HG03571 (cell line): ENCODE results near the gene MPZL3.
"Not testable (repeated sequence)": the region's sequence is repeated elsewhere in the genome, so short reads cannot be mapped to it uniquely, and the experiment has no call there.

Experiments
- ATAC-seq: cut with Tn5 transposase; IDR thresholded peaks from one replicate; pipeline ENCODE4 v1.9.1; 2021; ENCODE audit not compliant: unreplicated experiment

Gene MPZL3

DNA sequence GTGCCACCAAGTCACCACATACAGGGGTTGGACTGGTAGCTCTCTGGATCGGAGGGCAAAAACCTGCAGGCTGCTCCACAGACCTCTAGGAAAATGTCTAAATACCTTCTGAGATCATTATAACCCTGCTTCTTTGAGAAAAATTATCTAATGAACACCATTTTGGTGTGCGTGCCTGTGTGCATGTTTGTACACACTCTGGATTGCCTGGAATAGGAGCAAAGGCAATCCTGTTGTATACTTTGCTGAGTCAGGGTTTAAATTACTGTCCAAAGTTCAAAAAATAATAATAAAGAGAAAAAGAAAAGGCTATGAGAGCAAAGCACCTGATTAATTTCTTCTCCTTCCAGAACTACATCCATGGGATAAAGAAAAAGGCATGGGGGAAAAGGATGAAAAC, 38.4 kb downstream of the MPZL3 start:
- ATAC-seq, result no peak

DNA sequence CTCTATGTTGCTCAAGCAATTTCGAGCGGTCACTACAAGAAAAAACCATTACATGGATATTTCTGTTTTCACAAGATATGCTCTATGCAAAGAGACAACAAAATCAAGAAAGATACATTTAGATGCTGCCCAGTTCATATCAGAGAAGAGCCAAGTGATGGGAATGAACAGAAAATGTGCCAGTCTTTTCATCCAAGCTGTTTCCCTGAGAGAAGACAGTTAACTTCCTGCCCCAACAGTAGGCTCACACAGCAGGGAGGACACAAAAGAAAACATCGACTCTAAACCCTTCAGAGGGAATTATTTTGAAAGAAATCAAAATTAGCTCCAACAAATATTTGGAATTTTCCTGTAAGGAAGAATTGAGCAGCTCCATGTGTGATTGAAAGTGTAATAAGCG, 39.0 kb downstream of the MPZL3 start:
- ATAC-seq, result no peak

DNA sequence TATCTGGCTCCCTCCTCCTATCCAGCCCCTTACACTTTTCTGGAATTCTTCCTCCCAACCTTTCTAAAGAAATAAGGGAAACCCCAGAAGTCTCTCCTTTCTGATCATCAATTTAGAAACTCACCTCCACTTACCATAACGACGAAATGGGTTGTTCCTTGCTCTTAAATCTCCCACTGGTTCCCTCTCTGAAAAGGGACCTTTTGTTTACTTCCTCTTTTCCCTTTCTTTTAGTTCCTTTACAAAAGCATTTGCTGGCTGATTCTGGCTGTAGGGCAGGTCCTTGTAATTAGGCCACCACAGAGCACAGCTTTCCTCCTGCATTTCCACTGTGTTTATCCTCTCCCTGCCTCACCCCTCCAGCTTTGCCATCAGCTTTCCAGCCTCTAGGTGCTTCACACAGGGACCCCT, 39.4 kb downstream of the MPZL3 start:
- ATAC-seq, result no peak

DNA sequence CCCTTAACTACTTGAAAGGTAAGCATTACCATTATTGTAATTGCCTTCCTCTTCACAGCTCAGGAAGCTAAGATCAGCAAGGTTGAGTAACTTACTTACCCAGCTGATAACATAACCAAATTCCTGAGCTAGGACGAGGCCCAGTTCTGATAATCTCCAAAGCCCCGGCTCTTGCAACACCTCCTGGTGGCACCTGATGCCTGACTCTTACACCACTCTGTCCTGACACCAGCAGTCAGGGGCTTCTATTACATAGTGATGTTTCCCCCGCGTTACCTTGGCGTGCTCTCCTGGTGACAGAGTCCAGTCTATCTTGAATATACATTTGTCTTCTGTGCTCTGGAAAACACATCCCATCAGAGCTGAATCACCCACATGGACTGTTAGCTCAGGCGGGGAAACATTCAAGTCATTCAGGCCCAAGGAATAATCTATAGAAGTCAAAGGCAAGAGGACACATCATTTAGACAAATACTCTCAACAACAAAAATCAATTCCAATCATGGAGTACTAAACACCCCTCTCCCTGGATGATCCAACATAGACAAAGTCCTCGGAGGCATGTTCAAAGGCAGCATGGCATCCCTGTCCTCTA, 39.9 kb downstream of the MPZL3 start:
- ATAC-seq, result no peak

DNA sequence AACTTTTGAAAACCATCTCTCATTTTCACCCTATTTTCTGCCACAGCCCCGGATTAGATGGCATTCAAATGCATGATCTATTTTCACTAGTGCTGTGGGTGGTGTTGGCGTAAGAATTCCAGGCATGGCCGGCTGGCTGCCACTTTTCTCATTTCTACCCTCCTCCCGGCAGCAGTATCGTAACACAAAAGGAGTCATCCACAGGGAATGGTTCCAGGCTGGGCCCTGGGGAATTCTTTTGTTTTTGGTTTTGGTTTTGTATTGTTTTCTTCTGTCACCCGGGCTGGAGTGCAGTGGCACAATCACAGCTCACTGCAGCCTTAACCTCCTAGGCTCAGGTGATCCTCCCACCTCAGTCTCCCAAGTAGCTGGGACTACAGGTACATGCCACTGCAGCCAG, 41.2 kb downstream of the MPZL3 start:
- no peak for ATAC-seq

DNA sequence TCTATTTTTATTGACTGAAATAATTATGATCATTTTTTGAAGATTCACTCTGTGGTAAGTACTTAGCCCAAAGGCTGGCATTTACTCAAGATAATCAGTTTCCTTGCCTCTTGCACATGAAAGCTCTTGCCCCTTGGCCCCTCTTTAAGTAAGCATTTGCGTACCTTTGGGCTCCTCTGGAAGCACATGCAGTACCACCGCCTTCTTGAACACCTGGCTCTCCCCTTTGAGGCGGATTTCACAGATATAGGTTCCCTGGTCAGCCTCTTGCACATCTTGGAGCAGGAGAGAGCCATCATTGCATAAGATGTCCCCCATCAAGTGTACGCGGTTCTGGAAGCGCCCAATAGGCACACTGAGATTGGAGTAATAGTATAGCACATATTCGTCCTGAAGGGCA, 41.8 kb downstream of the MPZL3 start:
- ATAC-seq, result no peak

DNA sequence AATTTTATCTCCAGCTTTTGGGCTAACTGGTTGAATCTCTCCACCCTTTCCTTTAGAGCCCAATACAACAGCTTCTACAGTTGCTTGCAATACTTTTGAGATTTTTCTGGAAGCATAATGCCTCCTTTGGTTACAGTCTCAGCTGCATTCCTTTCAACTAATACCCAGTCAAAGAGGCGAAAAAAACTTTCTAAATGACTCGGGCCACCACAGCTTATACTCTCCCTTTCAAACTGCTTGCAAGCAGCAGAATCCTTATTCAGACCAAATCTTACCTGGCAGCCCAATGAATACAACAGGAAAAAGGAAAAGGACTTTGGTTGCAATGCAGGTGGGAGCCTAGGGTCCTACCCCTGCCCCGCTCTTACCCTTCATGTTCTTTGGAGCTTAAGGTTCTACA, 43.1 kb downstream of the MPZL3 start:
- no peak for ATAC-seq

DNA sequence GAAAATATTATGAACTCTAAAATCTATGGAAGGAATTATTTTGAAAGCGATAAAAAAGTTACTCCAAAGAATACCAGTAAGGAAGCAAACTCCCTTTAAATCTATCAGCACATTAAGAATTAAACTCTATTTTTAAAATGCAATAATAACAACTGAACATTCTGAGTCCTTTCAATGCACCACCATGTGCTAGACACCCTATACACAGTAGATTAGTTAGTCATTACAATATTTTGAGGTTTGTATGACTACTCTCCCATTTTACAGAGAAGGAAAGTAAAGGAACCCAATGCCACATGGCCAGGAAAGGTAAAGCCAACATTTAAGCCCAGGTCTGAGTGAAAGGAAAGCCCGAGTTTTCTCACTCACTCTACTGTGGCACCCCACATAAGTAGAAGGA, 45.1 kb downstream of the MPZL3 start:
- ATAC-seq, result no peak

DNA sequence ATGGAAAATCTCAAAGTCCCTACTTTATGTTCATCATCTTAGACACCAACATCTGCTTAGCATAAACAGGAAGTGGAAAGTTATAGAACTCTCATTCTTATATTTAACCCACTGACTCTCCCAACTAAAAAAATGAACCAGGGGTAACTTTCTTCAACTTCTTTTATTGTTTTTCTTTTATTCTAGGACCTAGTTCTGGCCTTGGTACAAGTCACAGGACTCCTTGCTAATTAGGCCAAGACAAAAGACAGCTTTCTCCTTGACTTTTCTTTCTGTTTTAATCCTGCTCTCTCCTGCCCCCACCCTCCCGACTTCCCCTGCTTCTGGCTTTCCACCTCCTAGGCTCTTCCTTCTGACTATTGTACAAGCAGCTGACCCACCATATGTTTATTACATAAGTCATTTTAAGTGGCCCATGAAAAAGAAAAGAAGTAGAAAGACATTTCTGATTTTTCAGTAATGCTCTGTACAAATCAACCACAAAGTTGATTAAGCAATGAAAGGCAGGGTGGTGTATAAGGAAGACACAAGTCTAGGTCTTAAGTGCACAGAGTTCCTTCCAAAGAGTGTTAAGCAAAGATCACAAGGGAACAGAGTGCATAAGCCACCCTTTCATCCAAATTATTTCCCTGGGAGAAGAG, 45.7 kb downstream of the MPZL3 start:
- ATAC-seq, result no peak

DNA sequence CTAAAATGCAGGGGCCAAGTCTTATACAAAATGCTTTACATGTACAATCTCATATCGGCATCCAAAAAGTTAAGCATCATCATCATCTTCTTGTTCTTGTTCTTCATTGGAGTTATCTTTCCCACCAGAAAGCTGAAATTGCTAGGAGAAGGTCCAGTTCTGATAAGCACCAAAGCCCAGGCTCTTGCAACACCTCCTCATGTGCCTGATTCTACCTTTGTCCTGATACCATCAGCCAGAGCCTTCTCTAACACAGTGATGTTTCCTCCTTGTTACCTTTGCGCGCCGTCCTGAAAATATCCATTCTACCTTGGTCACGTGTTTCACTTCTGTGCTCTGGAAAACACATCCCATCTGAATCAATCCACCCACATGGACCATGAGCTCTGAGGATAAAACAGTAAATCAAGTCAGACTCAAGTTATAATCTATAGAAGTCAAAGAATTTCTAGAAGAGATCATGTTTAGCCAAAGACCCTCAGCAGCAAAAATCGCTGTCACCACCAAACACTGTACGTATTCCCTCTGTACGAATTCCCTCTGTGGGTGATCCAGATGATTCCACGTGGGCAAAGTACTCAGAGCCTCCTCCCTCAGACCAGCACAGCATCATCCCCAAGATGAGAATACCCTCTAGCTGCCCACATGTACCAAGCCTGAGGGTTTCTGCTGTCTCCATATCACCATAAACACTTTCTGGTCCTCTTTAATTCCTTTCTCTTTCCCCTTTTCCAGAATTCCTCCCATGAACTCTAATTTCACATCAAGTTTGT, 46.4 kb downstream of the MPZL3 start:
- ATAC-seq, result no peak

DNA sequence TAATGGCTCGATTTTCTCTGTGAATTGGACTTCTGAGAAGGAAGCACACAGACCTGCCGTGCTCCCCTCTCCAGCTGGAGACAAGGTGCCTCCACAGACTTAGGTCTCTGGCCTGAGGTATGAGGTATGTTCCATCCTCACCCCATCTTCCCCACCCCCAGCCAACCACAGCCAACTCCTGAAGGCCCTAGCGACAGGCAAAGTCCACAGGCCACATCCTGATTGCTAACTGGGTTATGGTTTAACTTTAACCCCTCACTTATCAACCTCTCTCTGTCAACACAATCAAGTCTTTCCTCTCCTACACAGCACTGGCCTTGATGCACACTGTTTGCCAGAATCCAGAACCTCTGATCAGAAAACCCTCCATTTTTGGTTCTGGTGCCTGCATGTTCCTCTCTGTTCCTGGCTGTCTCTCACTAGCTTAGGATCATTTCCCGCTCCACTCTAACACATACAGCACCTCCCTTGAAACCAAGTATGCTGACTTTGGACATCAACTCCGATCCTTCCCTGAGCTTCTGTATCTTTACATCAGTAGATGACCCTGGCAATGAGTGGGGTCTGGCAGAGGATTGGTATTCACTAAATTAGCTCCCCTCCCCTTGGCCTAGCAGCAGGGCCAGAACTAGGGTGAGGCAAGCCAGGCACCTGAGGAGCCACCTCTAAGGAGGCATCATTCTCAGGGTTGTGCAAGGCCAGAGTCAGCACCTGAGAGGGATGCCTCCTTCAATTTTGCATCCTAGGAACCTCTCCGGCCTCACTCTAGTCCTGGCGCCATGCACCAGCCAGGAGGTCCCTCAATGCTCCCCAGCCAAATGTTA, 49.4 kb downstream of the MPZL3 start:
- ATAC-seq, result peak; percentile 73

DNA sequence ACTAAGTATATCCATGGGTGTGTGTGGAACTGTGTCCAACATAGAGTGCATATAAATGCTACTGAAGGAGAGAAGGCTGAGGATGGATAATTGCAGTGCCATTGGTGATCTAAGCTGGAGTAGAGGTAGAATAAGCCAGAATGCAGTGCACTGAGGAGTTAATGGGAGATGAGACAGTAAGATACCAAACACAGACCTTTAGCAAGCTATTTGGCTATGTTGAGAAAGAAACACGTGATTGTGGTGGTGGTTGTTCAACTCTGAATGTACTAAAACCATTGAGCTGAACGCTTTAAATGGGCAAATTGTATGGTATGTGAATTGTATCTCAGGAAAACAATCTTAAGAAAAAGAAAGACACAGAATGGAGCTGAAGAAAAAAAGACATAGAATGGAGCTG, 50.2 kb downstream of the MPZL3 start:
- no peak for ATAC-seq

DNA sequence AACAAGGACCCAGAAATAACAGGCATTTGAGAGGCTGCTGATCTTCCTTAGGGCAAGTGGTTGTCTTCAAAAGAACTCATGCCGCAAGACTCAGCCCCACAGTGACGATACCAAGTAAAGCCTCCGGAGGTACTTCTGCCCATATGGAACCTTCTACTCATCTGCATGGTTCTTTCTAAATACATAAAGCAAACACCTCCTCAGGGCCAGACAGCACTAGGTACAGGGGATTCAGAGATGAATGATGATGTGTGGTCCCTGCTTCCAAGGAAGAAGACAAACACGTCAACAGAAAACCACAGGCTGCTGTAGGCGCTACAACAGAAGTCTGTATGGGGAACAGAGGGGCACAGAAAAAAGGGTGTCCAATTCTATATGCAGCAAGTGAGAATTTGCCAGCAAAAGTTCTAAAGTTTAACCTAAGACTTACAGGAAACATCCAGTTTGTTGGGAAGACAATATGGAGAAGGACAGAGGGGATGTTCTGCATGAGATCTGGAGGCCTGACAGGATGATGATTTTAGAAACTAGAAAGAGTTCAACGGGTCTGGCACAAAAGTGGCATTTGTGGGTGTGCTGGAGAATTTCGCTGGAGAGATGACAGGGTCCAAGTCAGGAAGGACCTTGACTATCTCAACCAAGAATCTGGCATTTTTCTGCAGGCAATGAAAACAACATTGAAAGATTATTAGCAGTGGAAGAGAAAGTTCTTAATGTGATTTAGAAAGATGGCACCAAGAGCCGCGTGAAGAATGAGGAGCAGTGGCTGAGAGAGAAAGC, 51.1 kb downstream of the MPZL3 start:
- no peak for ATAC-seq

DNA sequence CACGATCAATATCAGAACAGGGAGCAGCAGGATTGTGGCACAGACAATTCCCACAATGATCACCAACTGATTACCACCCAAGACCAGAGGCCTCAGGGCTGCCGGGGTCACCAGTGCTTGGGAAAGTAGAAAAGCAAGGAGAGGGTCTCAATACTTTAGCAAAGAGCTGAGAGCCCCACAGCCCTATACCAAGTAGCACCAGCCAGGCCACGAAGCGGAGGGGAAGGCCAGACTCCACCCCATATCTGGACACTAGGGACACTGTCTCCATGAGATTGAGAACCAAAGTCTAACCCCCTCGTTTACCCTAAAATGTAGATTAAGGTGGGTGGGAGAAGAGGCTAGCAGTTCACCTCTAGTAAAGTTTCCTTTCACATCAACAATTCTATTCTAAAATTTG, 51.7 kb downstream of the MPZL3 start:
- ATAC-seq, result no peak

DNA sequence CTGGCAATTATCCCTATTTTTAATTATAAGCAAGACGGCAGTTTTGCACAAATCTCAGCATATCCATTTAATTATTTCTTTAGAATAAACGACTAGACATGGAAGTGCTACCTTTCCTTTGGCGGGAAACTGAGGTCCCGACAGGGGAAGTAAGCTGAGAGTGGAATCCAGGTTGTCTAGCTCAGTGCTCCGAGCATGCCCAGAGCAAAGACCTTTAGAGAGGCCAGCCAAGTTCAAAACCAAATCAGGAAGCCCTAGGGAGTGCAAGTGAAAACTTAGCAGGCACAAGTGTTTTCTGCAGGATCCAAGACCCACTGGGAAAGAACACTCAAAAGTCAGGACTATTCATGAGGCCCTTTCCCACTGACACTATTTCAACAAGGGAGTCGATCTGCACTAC, 53.0 kb downstream of the MPZL3 start:
- no peak for ATAC-seq

DNA sequence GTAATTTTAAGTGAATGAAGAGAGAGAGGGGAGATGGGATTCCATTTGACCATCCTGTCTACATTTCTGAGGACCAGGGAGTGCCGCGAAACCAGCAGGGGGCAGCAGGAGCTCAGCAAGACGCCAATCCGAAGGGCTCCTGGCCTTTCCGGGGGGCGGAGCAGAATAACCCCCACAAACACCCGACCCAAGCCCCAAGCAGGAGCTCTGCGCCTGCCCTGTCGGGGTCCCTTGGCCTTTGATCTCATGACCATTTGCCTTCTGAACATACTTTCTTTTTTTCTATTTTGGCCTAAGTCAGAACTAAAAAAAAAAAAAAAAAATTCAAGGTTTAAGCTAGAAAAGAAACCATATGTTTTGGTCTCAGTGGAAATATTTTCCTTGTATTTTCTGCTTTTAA, 53.8 kb downstream of the MPZL3 start:
- ATAC-seq, result no peak

DNA sequence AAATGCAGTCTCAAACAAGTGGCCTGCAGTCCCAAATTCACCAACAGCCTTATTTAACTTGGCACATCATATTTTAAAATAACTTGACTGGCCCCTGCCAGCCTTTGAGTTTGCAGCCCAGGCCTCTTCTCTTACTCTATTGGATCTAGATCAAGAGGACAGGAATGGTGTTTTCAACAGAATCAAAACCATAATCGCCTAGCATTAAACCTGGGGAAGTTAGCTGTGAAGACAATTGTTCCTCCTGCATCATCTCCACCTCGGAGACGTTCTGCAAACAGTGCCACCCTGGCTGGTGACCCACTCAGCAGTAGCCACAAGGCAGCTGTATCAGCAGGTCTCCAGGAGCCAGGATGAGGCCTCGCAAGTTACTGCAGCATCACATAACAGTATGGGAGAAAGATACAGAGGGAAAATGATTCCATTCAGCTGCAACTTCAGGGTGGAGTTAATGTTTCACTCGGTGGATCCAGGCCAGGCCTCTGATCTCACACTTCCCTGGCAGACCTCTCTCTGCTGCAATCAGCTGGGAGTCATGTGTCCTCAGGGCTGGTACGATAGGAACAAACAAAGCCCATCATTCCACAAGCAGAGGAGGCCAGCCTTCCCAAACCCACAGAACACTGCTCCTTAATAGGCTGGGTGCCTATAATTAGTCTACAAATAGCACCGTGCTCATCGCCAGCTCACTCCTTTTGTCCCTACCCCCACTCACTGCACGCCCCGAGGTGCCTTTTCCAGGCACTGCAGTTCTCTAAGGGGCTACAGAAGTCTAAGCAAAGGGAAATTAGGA, 57.1 kb downstream of the MPZL3 start:
- no peak for ATAC-seq

DNA sequence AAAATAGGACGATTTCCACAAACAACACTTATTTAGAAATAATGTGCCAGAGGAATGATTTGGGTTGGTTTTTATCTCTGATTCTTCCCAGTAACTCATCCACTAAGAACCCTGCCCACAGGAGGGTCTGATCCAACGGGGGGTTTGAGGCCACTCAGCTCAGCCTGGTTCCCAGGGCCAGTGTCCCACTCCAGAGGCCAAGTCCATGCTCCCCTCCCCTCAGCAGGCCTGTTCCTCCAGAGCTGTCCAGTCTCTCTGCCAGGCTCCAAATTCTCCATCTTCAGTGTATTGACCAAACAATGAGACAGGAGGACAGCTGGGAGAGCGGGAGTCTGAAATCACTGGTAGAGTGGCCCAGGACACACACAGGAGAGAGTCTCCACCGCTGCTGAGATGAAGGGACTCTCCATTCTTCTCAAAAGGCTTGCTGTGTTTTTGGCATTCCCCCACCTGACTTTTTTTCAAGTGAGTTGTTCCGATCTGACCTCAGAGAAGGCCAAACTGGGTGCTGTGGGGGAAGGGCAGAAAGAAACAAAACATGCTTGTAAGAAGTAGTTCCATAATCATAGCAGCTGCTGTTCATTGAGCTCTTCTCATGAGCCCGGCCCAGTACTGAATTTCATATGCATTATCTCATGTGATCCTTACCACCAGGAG, 58.1 kb downstream of the MPZL3 start:
- ATAC-seq, result no peak

DNA sequence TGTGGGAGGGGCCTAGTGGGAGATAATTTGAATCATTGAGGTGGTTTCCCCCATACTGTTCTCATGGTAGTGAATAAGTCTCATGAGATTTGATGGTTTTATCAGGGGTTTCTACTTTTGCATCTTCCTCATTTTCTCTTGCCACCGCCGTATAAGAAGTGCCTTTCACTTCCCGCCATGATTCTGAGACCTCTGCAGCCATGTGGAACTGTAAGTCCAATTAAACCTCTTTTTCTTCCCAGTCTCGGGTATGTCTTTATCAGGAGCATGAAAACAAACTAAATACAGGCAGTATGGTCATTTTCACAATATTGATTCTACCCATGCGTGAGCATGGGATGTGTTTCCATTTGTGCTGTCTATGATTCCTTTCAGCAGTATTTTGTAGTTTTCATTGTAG, 59.3 kb downstream of the MPZL3 start:
- not testable (repeated sequence) for ATAC-seq
